ENCODE data around the gene INPP4A.

The INPP4A gene

GRCh38 chr2:98445683-98446581 is 1.3 kb downstream of the INPP4A start:
- ChIA-PET POLR2A (no interaction called here), CTCF (interaction anchor here (0.9 to 1.0 kb wide), 2 partner anchors 11 to 16 kb away, joined by 4 read pairs; no protein-coding TSS in a partner anchor)
- TF ChIP-seq CTCF (IDR thresholded peaks at IDR 0.05; ENCODE audit: insufficient read depth, low read length, missing control alignments) = no peak
- no peak for DNase-seq (ENCODE audit: low read depth, low spot score)
- H3K4me3 ChIP-seq (ENCODE audit: low read depth, low read length) = peak overlapping the region; percentile 74

- DNase-seq (ENCODE audit: low read depth, low spot score) = no peak
- H3K4me3 ChIP-seq (ENCODE audit: low read depth, low read length) = no peak overlapping the region
- ChIA-PET CTCF (interaction anchor here (0.9 to 1.1 kb wide), 3 partner anchors 10 to 18 kb away, joined by 3 to 4 read pairs (median 4); no protein-coding TSS in a partner anchor), POLR2A (no interaction called here)
- no peak for TF ChIP-seq CTCF (IDR thresholded peaks at IDR 0.05; ENCODE audit: insufficient read depth, low read length, missing control alignments)
Measured at GRCh38 chr2:98446850-98447249, 2.2 kb downstream of the INPP4A start.

GRCh38 chr2:98448441-98449145 is 3.9 kb downstream of the INPP4A start:
- POLR2A ChIA-PET = no interaction called here
- CTCF ChIA-PET = no interaction called here
- H3K4me3 ChIP-seq (ENCODE audit: low read depth, low read length) = no peak overlapping the region
- TF ChIP-seq CTCF (IDR thresholded peaks at IDR 0.05; ENCODE audit: insufficient read depth, low read length, missing control alignments) = no peak
- no peak for DNase-seq (ENCODE audit: low read depth, low spot score)

- ChIA-PET POLR2A (no interaction called here), CTCF (interaction anchor here (1.8 kb wide), 1 partner anchor 39 kb away, joined by 6 read pairs; no protein-coding TSS in a partner anchor)
Measured at GRCh38 chr2:98452396-98453027, 7.9 kb downstream of the INPP4A start.

GRCh38 chr2:98453083-98453482 is 8.4 kb downstream of the INPP4A start:
- POLR2A ChIA-PET = no interaction called here

More at GRCh38 chr2:98452396-98453027, 7.9 kb downstream of the INPP4A start:
- no peak overlapping the region for H3K4me3 ChIP-seq (ENCODE audit: low read depth, low read length)
- no peak for TF ChIP-seq CTCF (IDR thresholded peaks at IDR 0.05; ENCODE audit: insufficient read depth, low read length, missing control alignments)
- DNase-seq (ENCODE audit: low read depth, low spot score) = no peak

More at GRCh38 chr2:98453083-98453482, 8.4 kb downstream of the INPP4A start:
- CTCF ChIA-PET = interaction anchor here (1.8 kb wide), 1 partner anchor 40 kb away, joined by 6 read pairs; no protein-coding TSS in a partner anchor
- no peak overlapping the region for H3K4me3 ChIP-seq (ENCODE audit: low read depth, low read length)
- DNase-seq (ENCODE audit: low read depth, low spot score) = no peak
- TF ChIP-seq CTCF (IDR thresholded peaks at IDR 0.05; ENCODE audit: insufficient read depth, low read length, missing control alignments) = no peak
